ENCODE data around the gene GMEB1.
"Not testable (repeated sequence)": the region's sequence is repeated elsewhere in the genome, so short reads cannot be mapped to it uniquely, and the experiment has no call there.

GMEB1 gene

GRCh38 chr1:28672971-28673370 is 4.4 kb downstream of the GMEB1 start:
- DNase-seq (ENCODE audit: low read depth in 2 of 2): not testable (repeated sequence)

- no peak for DNase-seq (ENCODE audit: low read depth in 2 of 2)
Measured at GRCh38 chr1:28675924-28676257, 7.3 kb downstream of the GMEB1 start.

GRCh38 chr1:28680151-28680550 is 11.6 kb downstream of the GMEB1 start:
- DNase-seq (ENCODE audit: low read depth in 2 of 2): no peak

- no peak for DNase-seq (ENCODE audit: low read depth in 2 of 2)
Measured at GRCh38 chr1:28682840-28683239, 14.3 kb downstream of the GMEB1 start.

GRCh38 chr1:28684937-28685336 is 16.4 kb downstream of the GMEB1 start:
- DNase-seq (ENCODE audit: low read depth in 2 of 2): no peak

GRCh38 chr1:28691627-28692026 is 23.0 kb downstream of the GMEB1 start:
- DNase-seq (ENCODE audit: low read depth in 2 of 2): not testable (repeated sequence)

- no peak for DNase-seq (ENCODE audit: low read depth in 2 of 2)
Measured at GRCh38 chr1:28703629-28704028, 35.0 kb downstream of the GMEB1 start.

- no peak for DNase-seq (ENCODE audit: low read depth in 2 of 2)
Measured at GRCh38 chr1:28716336-28716735, 47.8 kb downstream of the GMEB1 start.

- DNase-seq (ENCODE audit: low read depth in 2 of 2): no peak
Measured at GRCh38 chr1:28718166-28718565, 49.6 kb downstream of the GMEB1 start.

GRCh38 chr1:28718586-28719331 is 50.2 kb downstream of the GMEB1 start:
- no peak for DNase-seq (ENCODE audit: low read depth in 2 of 2)

- DNase-seq (ENCODE audit: low read depth in 2 of 2): no peak
Measured at GRCh38 chr1:28719332-28719619, 50.7 kb downstream of the GMEB1 start.

GRCh38 chr1:28720376-28720775 is 51.8 kb downstream of the GMEB1 start:
- no peak for DNase-seq (ENCODE audit: low read depth in 2 of 2)

- not testable (repeated sequence) for DNase-seq (ENCODE audit: low read depth in 2 of 2)
Measured at GRCh38 chr1:28721927-28722326, 53.3 kb downstream of the GMEB1 start.

- DNase-seq (ENCODE audit: low read depth in 2 of 2): not testable (repeated sequence)
Measured at GRCh38 chr1:28725365-28725764, 56.8 kb downstream of the GMEB1 start.

- no peak for DNase-seq (ENCODE audit: low read depth in 2 of 2)
Measured at GRCh38 chr1:28735961-28736449, 67.4 kb downstream of the GMEB1 start.

GRCh38 chr1:28736450-28737306 is 68.1 kb downstream of the GMEB1 start, which contains the start of gene YTHDF2:
Gene YTHDF2 (plus strand): TSS chr1:28736940. CDS start chr1:28737121, 181 bp downstream.
- peak; percentile 98 for DNase-seq (ENCODE audit: low read depth in 2 of 2)

- DNase-seq (ENCODE audit: low read depth in 2 of 2): peak; percentile 23 to 51
Measured at GRCh38 chr1:28737307-28738132, 68.9 kb downstream of the GMEB1 start.

- DNase-seq (ENCODE audit: low read depth in 2 of 2): no peak
Measured at GRCh38 chr1:28740118-28740517, 71.5 kb downstream of the GMEB1 start.

GRCh38 chr1:28744184-28744583 is 75.6 kb downstream of the GMEB1 start:
- no peak for DNase-seq (ENCODE audit: low read depth in 2 of 2)

GRCh38 chr1:28745653-28746173 is 77.1 kb downstream of the GMEB1 start:
- DNase-seq (ENCODE audit: low read depth in 2 of 2): no peak

- DNase-seq (ENCODE audit: low read depth in 2 of 2): no peak
Measured at GRCh38 chr1:28750330-28750729, 81.7 kb downstream of the GMEB1 start.

GRCh38 chr1:28750771-28751294 is 82.2 kb downstream of the GMEB1 start:
- not testable (repeated sequence) for DNase-seq (ENCODE audit: low read depth in 2 of 2)

Measured in stimulated activated CD4-positive, alpha-beta T cell treated with anti-CD3 and anti-CD28 coated beads, Interleukin-1b, Interleukin-23, amount 100 ng/mL, for 4 hours (primary cell).